Measurements from ENCODE around the gene CHKA.

Gene CHKA

GRCh38 chr11:68065841-68066240 is 55.3 kb downstream of the CHKA start:
- DNase-seq (ENCODE audit: low read depth): no peak
- H3K4me3 ChIP-seq (replicated peaks; ENCODE audit: low read depth, low read length): no peak overlapping the region
- no peak for TF ChIP-seq CTCF (IDR thresholded peaks at IDR 0.05; ENCODE audit: low read length, missing control alignments)

GRCh38 chr11:68064926-68065325 is 56.3 kb downstream of the CHKA start:
- no peak for DNase-seq (ENCODE audit: low read depth)
- no peak overlapping the region for H3K4me3 ChIP-seq (replicated peaks; ENCODE audit: low read depth, low read length)
- TF ChIP-seq CTCF (IDR thresholded peaks at IDR 0.05; ENCODE audit: low read length, missing control alignments): no peak

- no peak for DNase-seq (ENCODE audit: low read depth)
- H3K4me3 ChIP-seq (replicated peaks; ENCODE audit: low read depth, low read length): no peak overlapping the region
- TF ChIP-seq CTCF (IDR thresholded peaks at IDR 0.05; ENCODE audit: low read length, missing control alignments): no peak
These were observed 59.7 kb downstream of the CHKA start for GRCh38 chr11:68061508-68061907.

GRCh38 chr11:68057807-68058206 is 63.4 kb downstream of the CHKA start:
- no peak for DNase-seq (ENCODE audit: low read depth)
- H3K4me3 ChIP-seq (replicated peaks; ENCODE audit: low read depth, low read length): no peak overlapping the region
- no peak for TF ChIP-seq CTCF (IDR thresholded peaks at IDR 0.05; ENCODE audit: low read length, missing control alignments)

- TF ChIP-seq CTCF (IDR thresholded peaks at IDR 0.05; ENCODE audit: low read length, missing control alignments): no peak
- no peak for DNase-seq (ENCODE audit: low read depth)
- H3K4me3 ChIP-seq (replicated peaks; ENCODE audit: low read depth, low read length): no peak overlapping the region
These were observed 64.6 kb downstream of the CHKA start for GRCh38 chr11:68056317-68057285.

- TF ChIP-seq CTCF (IDR thresholded peaks at IDR 0.05; ENCODE audit: low read length, missing control alignments): no peak
- no peak overlapping the region for H3K4me3 ChIP-seq (replicated peaks; ENCODE audit: low read depth, low read length)
- DNase-seq (ENCODE audit: low read depth): no peak
These were observed 67.0 kb downstream of the CHKA start for GRCh38 chr11:68053981-68054812.

Data from fibroblast of pulmonary artery (primary cell).